DOHH2 (cell line): Measurements from ENCODE around the gene MAPK12.

ENCODE experiments used
- CTCF ChIP-seq: fragments of 200-600 bp; sonication (generic); IDR thresholded peaks from one replicate; pipeline ENCODE4 v1.5.1; 2014; ENCODE audit warnings: antibody characterized with exemption, mild to moderate bottlenecking, low read depth, low read length; ENCODE audit not compliant: poor library complexity, severe bottlenecking
- EZH2phosphoT487 ChIP-seq: fragments of 200-600 bp; sonication (generic); IDR thresholded peaks from 2 replicates; pipeline ENCODE4 v1.6.1; 2017; ENCODE audit warnings: borderline replicate concordance, mild to moderate bottlenecking, antibody characterized with exemption, low read length, moderate library complexity, mixed read lengths

- TF ChIP-seq CTCF = no peak
- TF ChIP-seq EZH2phosphoT487 = no peak
These were observed 24.2 kb upstream of the MAPK12 start for GRCh38 chr22:50285568-50286229.
